Retinal pigment epithelial cell (primary cell): ENCODE results near the gene PCDHA11.
"Not testable (repeated sequence)": the region's sequence is repeated elsewhere in the genome, so short reads cannot be mapped to it uniquely, and the experiment has no call there.

Experiments used
- DNase-seq: peaks from one replicate; pipeline ENCODE4 v3.0.0-alpha.2; 2010; ENCODE audit warnings: low read depth
- H3K4me3 ChIP-seq: 2 replicates; pipeline ENCODE4 v1.5.1; 2011; ENCODE audit warnings: mild to moderate bottlenecking, low read length, control low read depth, moderate library complexity
- TF ChIP-seq, protein P1 (sequence below): conservative IDR thresholded peaks from 2 replicates; pipeline ENCODE4 v1.5.1; 2011; ENCODE audit warnings: low read depth, low read length, control low read depth, inconsistent platforms

PCDHA11 gene

DNA sequence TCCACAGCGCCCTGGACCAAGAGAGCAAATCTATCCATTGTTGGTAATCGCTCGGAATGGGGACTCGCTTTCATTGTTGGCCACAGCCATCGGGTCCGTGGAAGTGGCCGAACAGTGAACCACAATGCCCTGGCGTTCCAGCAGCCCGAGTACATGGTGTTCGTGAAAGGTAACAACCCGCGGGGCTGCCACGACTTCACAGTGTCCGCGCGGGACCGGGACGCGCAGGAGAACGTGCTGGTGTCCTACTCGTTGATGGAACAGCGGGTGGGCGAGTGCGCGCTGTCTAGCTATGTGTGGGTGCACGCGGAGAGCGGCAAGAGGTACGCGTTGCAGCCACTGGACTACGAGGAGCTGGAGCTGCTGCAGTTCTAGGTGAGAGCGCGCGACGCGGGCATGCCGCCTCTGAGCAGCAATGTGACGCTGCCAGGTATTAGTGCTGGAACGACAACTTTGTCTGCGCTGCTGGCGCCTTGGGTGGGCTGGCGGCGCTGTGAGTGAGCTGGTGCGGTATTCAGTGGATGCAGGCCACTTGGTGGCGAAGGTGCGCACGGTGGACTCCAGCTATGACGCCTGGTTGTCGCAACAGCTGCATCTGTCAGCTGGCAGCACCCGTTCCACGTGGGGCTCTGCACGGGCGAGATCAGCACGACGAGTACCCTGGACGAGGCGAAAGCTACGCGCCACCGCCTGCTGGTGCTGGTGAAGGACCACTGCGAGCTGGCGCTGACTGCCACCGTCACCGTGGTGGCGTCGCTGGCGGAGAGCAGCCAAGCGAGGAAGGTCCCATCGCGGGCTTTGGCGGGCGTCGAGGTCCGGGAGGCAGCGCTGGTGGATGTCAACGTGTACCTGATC lies 6.1 kb upstream of the PCDHA11 start:
- TF ChIP-seq, protein P1, sequence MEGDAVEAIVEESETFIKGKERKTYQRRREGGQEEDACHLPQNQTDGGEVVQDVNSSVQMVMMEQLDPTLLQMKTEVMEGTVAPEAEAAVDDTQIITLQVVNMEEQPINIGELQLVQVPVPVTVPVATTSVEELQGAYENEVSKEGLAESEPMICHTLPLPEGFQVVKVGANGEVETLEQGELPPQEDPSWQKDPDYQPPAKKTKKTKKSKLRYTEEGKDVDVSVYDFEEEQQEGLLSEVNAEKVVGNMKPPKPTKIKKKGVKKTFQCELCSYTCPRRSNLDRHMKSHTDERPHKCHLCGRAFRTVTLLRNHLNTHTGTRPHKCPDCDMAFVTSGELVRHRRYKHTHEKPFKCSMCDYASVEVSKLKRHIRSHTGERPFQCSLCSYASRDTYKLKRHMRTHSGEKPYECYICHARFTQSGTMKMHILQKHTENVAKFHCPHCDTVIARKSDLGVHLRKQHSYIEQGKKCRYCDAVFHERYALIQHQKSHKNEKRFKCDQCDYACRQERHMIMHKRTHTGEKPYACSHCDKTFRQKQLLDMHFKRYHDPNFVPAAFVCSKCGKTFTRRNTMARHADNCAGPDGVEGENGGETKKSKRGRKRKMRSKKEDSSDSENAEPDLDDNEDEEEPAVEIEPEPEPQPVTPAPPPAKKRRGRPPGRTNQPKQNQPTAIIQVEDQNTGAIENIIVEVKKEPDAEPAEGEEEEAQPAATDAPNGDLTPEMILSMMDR = no peak
- DNase-seq = no peak
- H3K4me3 ChIP-seq = no peak overlapping the region

DNA sequence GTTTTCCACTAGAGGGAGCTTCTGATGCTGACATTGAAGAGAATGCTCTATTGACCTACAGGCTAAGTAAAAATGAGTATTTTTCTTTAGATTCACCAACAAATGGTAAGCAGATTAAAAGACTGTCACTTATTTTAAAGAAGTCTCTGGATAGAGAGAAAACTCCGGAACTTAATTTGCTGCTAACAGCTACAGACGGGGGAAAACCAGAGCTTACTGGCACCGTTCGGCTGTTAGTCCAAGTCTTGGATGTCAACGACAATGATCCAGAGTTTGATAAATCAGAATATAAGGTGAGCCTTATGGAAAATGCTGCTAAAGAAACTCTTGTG lies 764 bp downstream of the PCDHA11 start:
- no peak for DNase-seq
- no peak overlapping the region for H3K4me3 ChIP-seq
- TF ChIP-seq, protein P1 = peak; percentile 32

DNA sequence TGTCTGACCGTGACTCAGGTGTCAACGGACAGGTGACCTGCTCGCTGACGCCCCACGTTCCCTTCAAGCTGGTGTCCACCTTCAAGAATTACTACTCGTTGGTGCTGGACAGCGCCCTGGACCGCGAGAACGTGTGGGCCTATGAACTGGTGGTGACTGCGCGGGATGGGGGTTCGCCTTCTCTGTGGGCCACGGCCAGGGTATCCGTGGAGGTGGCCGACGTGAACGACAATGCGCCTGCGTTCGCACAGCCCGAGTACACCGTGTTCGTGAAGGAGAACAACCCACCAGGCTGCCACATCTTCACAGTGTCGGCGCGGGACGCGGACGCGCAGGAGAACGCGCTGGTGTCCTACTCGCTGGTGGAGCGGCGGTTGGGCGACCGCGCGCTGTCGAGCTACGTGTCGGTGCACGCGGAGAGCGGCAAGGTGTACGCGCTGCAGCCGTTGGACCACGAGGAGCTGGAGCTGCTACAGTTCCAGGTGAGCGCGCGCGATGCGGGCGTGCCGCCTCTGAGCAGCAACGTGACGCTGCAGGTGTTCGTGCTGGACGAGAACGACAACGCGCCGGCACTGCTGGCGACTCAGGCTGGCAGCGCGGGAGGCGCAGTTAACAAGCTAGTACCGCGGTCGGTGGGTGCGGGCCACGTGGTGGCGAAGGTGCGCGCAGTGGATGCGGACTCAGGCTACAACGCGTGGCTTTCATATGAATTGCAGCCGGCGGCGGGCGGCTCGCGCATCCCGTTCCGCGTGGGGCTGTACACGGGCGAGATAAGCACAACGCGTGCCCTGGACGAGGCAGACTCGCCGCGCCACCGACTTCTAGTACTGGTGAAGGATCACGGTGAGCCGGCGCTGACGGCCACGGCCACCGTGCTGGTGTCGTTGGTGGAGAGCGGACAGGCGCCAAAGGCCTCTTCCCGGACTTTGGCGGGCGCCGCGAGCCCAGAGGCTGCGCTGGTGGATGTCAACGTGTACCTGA lies 1.8 kb downstream of the PCDHA11 start:
- no peak overlapping the region for H3K4me3 ChIP-seq
- no peak for DNase-seq
- TF ChIP-seq, protein P1 = no peak

DNA sequence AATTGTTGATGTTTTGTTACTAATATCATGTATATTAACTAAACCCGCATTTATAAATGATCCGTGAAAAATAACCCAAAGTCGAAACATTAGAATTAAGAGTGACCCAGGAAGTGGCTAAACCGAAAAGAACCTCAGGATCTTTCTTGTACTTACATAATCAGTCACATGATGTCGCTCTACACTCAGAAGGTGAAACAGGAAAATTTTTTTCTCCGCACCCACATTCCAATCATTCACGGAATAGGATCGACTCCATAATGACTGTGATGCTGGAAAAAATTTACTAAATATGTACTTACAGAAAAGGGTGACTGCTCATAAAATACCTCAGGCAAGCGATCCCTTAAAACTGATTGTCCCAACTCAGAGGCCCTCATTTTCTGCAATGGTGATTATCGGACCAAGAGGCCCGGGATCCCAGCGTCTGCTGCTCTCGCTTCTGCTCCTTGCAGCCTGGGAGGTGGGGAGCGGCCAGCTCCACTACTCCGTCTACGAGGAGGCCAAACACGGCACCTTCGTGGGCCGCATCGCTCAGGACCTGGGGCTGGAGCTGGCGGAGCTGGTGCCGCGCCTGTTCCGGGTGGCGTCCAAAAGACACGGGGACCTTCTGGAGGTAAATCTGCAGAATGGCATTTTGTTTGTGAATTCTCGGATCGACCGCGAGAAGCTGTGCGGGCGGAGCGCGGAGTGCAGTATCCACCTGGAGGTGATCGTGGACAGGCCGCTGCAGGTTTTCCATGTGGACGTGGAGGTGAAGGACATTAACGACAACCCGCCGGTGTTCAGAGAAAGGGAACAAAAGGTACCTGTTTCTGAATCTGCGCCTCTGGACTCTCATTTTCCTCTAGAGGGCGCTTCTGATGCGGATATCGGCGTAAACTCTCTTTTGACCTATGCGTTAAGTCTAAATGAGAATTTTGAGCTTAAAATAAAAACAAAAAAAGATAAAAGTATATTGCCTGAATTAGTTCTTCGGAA lies 6.6 kb downstream of the PCDHA11 start, which contains the start of gene PCDHA12:
PCDHA12 (plus strand) TSS at position 224 of the 981 bp plus-strand sequence; CDS start at position 389, 165 bp downstream.
- peak within 1 kb of the TSS; percentile 37 for H3K4me3 ChIP-seq
- TF ChIP-seq, protein P1 = peak; percentile 23
- no peak for DNase-seq

DNA sequence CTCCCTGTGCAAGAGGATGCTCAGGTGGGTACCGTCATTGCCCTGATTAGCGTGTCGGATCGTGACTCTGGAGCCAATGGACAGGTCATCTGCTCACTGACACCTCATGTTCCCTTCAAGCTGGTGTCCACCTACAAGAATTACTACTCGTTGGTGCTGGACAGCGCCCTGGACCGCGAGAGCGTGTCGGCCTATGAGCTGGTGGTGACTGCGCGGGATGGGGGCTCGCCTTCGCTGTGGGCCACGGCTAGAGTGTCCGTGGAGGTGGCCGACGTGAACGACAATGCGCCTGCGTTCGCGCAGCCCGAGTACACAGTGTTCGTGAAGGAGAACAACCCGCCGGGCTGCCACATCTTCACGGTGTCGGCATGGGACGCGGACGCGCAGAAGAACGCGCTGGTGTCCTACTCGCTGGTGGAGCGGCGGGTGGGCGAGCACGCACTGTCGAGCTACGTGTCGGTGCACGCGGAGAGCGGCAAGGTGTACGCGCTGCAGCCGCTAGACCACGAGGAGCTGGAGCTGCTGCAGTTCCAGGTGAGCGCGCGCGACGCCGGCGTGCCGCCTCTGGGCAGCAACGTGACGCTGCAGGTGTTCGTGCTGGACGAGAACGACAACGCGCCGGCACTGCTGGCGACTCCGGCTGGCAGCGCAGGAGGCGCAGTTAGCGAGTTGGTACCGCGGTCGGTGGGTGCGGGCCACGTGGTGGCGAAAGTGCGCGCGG lies 7.9 kb downstream of the PCDHA11 start:
- DNase-seq, H3K4me3 ChIP-seq: not testable (repeated sequence)

DNA sequence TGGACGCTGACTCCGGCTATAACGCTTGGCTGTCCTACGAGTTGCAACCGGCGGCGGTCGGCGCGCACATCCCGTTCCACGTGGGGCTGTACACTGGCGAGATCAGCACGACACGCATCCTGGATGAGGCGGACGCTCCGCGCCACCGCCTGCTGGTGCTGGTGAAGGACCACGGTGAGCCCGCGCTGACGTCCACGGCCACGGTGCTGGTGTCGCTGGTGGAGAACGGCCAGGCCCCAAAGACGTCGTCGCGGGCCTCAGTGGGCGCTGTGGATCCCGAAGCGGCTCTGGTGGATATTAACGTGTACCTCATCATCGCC lies 8.5 kb downstream of the PCDHA11 start:
- H3K4me3 ChIP-seq = no peak overlapping the region
- no peak for DNase-seq
- TF ChIP-seq, protein P1 = no peak
